ENCODE results near the gene USP50.
"Not testable (repeated sequence)": the region's sequence is repeated elsewhere in the genome, so short reads cannot be mapped to it uniquely, and the experiment has no call there.

Gene USP50

GRCh38 chr15:50546566-50546965, at the start of gene USP50:
Gene USP50 (minus strand): TSS chr15:50546666. CDS start chr15:50546525, 141 bp downstream.
- no peak for DNase-seq

GRCh38 chr15:50594311-50594710, 47.8 kb upstream of the USP50 start:
- no peak for DNase-seq

- no peak for DNase-seq
Measured at GRCh38 chr15:50593761-50594160, 47.3 kb upstream of the USP50 start.

GRCh38 chr15:50590288-50590687, 43.8 kb upstream of the USP50 start:
- no peak for DNase-seq

GRCh38 chr15:50577492-50577891, 31.0 kb upstream of the USP50 start:
- DNase-seq = no peak

GRCh38 chr15:50576166-50576565, 29.7 kb upstream of the USP50 start:
- DNase-seq = no peak

- DNase-seq = not testable (repeated sequence)
Measured at GRCh38 chr15:50573842-50574241, 27.4 kb upstream of the USP50 start.

- DNase-seq = no peak
Measured at GRCh38 chr15:50563756-50564155, 17.3 kb upstream of the USP50 start.

- DNase-seq = no peak
Measured at GRCh38 chr15:50562735-50563640, 16.5 kb upstream of the USP50 start.

GRCh38 chr15:50558012-50558411, 11.5 kb upstream of the USP50 start:
- no peak for DNase-seq

- DNase-seq = no peak
Measured at GRCh38 chr15:50556642-50557371, 10.3 kb upstream of the USP50 start.

GRCh38 chr15:50552238-50552637, 5.8 kb upstream of the USP50 start:
- no peak for DNase-seq

GRCh38 chr15:50549326-50549725, 2.9 kb upstream of the USP50 start:
- no peak for DNase-seq

GRCh38 chr15:50544368-50544767, 2.1 kb downstream of the USP50 start:
- DNase-seq = no peak

GRCh38 chr15:50543556-50543955, 2.9 kb downstream of the USP50 start:
- no peak for DNase-seq

GRCh38 chr15:50542887-50543210, 3.6 kb downstream of the USP50 start:
- DNase-seq = no peak

GRCh38 chr15:50531766-50532165, 14.7 kb downstream of the USP50 start:
- DNase-seq = no peak

GRCh38 chr15:50531163-50531562, 15.3 kb downstream of the USP50 start:
- no peak for DNase-seq

- no peak for DNase-seq
Measured at GRCh38 chr15:50523851-50524251, 22.6 kb downstream of the USP50 start.

GRCh38 chr15:50519740-50520425, 26.6 kb downstream of the USP50 start:
- no peak for DNase-seq

- DNase-seq = no peak
Measured at GRCh38 chr15:50513001-50513400, 33.5 kb downstream of the USP50 start.

GRCh38 chr15:50506121-50506520, 40.3 kb downstream of the USP50 start:
- DNase-seq = no peak

GRCh38 chr15:50505656-50506055, 40.8 kb downstream of the USP50 start:
- not testable (repeated sequence) for DNase-seq

- no peak for DNase-seq
Measured at GRCh38 chr15:50503144-50503543, 43.3 kb downstream of the USP50 start.
